Tibial artery (tissue), 4 donors: ENCODE results near the gene TNFRSF13B.

ENCODE experiments used
- DNase-seq, 2 donors: peaks; one replicate each; pipeline ENCODE4 v3.0.0-alpha.2; 2019
- H3K27ac ChIP-seq, 2 donors: fragments of 200-600 bp; sonication (generic) in 1 of 2; 1 replicate in 1 of 2; 2 replicates in 1 of 2; pipeline ENCODE4 v1.5.1; 2018 to 2019; ENCODE audit warnings: mild to moderate bottlenecking in 1 of 2
- H3K27me3 ChIP-seq, 2 donors: fragments of 200-600 bp; sonication (generic) in 1 of 2; one replicate each; pipeline versions ENCODE4 v1.5.1 to v1.6.0; 2016 to 2019
- H3K36me3 ChIP-seq, 3 donors: fragments of 200-600 bp; sonication (generic) in 2 of 3; one replicate each; pipeline ENCODE4 v1.5.1; 2016 to 2019; ENCODE audit warnings: mild to moderate bottlenecking in 2 of 3
- H3K4me1 ChIP-seq, 4 donors: fragments of 200-600 bp; sonication (generic) in 2 of 4; 1 replicate in 3 of 4; 2 replicates in 1 of 4; pipeline ENCODE4 v1.5.1; 2016 to 2019
- H3K4me3 ChIP-seq, 2 donors: fragments of 200-600 bp; sonication (generic) in 1 of 2; 1 replicate in 1 of 2; 2 replicates in 1 of 2; pipeline ENCODE4 v1.5.1; 2018 to 2019; ENCODE audit warnings: mild to moderate bottlenecking in 2 of 2
- H3K9me3 ChIP-seq, 3 donors: fragments of 200-600 bp; sonication (generic) in 1 of 3; one replicate each; pipeline ENCODE4 v1.5.1; 2016 to 2019
- CTCF ChIP-seq, 2 experiments: fragments of 200-600 bp in 1 of 2; fragments of 450-650 bp in 1 of 2; IDR thresholded peaks; one replicate each; pipeline ENCODE4 v1.5.1; 2017 to 2019; ENCODE audit warnings: antibody characterized with exemption in 2 of 2, mild to moderate bottlenecking in 1 of 2, moderate library complexity in 1 of 2
- intact Hi-C: fragments of 100-400 bp; cut with DNase I; formaldehyde crosslinking; loops from one replicate; pipeline ENCODE4 v1.15.0; 2023; ENCODE audit warnings: low total_unique reads

TNFRSF13B gene

GRCh38 chr17:16988749-16989229, 16.9 kb upstream of the TNFRSF13B start:
- intact Hi-C loops, result no loop called here

GRCh38 chr17:16987830-16988601, 16.1 kb upstream of the TNFRSF13B start:
- intact Hi-C loops, result no loop called here
- Histone ChIP-seq H3K27me3 (peaks cover 0 to 2% of the 10 kb centered on the region in 2 donors), H3K4me1 (peaks cover 0 to 10% (median 0%) of the 10 kb centered on the region in 4 donors), H3K27ac (no peak overlapping the region), H3K9me3 (no peaks in the 10 kb centered on the region), H3K36me3 (no peaks in the 10 kb centered on the region), H3K4me3 (no peak overlapping the region)
- no peak for TF ChIP-seq CTCF (IDR thresholded peaks at IDR 0.05)
- peak; percentile 80 to 82 for DNase-seq

More at GRCh38 chr17:16988749-16989229, 16.9 kb upstream of the TNFRSF13B start:
- Histone ChIP-seq H3K4me3 (no peak overlapping the region), H3K9me3 (no peaks in the 10 kb centered on the region), H3K36me3 (no peaks in the 10 kb centered on the region), H3K4me1 (peaks cover 0 to 10% (median 0%) of the 10 kb centered on the region in 4 donors), H3K27ac (no peak overlapping the region), H3K27me3 (peaks cover 0 to 2% of the 10 kb centered on the region in 2 donors)
- TF ChIP-seq CTCF (IDR thresholded peaks at IDR 0.05), result no peak
- no peak for DNase-seq

- no peak for TF ChIP-seq CTCF (IDR thresholded peaks at IDR 0.05)
- no peak overlapping the region for H3K4me3 ChIP-seq
- H3K27me3 ChIP-seq, result peaks cover 0 to 2% of the 10 kb centered on the region in 2 donors
- H3K4me1 ChIP-seq, result peaks cover 0 to 10% (median 0%) of the 10 kb centered on the region in 4 donors
- intact Hi-C loops, result no loop called here
- no peak for DNase-seq
- no peaks in the 10 kb centered on the region for H3K36me3 ChIP-seq
- no peak overlapping the region for H3K27ac ChIP-seq
- H3K9me3 ChIP-seq, result no peaks in the 10 kb centered on the region
These were observed 15.3 kb upstream of the TNFRSF13B start for GRCh38 chr17:16987066-16987829.

GRCh38 chr17:16986391-16986790, 14.5 kb upstream of the TNFRSF13B start:
- Histone ChIP-seq H3K27me3 (peaks cover 0 to 2% of the 10 kb centered on the region in 2 donors), H3K27ac (no peak overlapping the region), H3K36me3 (no peaks in the 10 kb centered on the region), H3K9me3 (no peaks in the 10 kb centered on the region), H3K4me1 (peaks cover 0 to 7% (median 0%) of the 10 kb centered on the region in 4 donors), H3K4me3 (no peak overlapping the region)
- intact Hi-C loops, result no loop called here
- DNase-seq, result no peak
- TF ChIP-seq CTCF (IDR thresholded peaks at IDR 0.05), result no peak

- H3K36me3 ChIP-seq, result no peaks in the 10 kb centered on the region
- TF ChIP-seq CTCF (IDR thresholded peaks at IDR 0.05), result no peak
- H3K9me3 ChIP-seq, result no peaks in the 10 kb centered on the region
- H3K27me3 ChIP-seq, result peaks cover 0 to 3% of the 10 kb centered on the region in 2 donors
- H3K27ac ChIP-seq, result no peak overlapping the region
- H3K4me3 ChIP-seq, result no peak overlapping the region
- intact Hi-C loops, result no loop called here
- no peaks in the 10 kb centered on the region for H3K4me1 ChIP-seq
- no peak for DNase-seq
These were observed 10.0 kb upstream of the TNFRSF13B start for GRCh38 chr17:16981928-16982327.
